Endometrial microvascular endothelial cells (primary cell): ENCODE results near the gene PPOX. TPM values are rescaled to one million over a fixed set of nuclear protein-coding genes. Genes with fewer than 3 reads are reported as not detected.

Experiments used
- in situ Hi-C: cut with HindIII; loops from 2 replicates; pipeline ENCODE4 v1.10.0; 2017; ENCODE audit warnings: low sequenced_read_pairs, low pct_unique_long_range_greater_than_20kb; ENCODE audit errors: inconsistent ontology term
- total RNA-seq: library from RNA; depleted of rRNA; stranded (reverse); fragments of >200 nt; gene quantifications from one replicate; pipeline ENCODE4 v1.2.3, GENCODE V29; 2015; ENCODE audit errors: inconsistent ontology term

PPOX gene
- total RNA-seq, 1 donor from 2014 or later: 19.2 TPM

DNA sequence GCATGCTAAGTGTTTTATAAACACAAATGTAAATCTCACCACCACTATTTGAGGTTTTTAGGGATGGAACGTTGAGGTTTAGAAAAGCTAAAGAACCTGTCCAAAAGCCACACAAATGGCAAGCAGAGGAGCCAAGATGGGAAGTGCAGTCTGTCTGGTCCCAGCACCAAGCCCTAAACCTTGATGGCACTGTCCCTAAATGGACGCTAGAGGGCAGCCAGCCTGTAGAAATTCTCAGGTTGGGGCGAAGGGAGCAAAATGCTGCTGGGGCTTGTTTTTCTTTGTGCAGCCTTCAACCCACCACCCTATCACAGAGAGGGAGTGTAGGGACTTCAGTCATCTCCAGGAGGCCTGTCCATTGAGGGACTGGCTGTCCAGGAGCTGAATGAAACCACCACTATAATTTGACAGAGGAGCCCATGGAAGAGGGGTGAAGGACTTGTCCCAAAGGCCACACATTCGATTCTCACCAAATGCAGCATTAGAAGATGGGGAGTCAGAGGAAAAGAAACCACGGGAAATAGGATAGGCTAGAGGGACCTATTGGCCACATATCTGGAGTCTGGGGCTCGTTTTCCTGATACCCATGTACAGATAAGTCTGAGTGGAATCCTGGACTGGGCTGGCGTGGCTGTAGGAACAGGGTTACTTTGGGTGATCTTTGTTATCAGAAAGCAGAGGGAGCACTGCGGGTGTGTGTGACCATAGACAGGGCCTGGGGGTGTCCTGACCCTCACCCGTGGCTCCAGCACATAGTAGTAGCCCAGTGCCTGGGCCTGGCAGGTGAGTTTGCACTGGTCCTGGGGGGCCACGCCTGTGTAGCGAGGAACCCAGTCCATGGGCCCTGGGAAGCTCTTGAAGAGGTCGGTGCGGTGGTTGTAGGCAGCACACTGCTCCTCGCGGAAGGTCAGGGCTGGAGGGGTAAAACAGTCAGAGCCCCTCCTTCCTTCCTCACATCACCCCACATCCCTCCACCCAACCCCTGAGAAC, 26.5 kb downstream of the PPOX start:
- in situ Hi-C loops: no loop called here

DNA sequence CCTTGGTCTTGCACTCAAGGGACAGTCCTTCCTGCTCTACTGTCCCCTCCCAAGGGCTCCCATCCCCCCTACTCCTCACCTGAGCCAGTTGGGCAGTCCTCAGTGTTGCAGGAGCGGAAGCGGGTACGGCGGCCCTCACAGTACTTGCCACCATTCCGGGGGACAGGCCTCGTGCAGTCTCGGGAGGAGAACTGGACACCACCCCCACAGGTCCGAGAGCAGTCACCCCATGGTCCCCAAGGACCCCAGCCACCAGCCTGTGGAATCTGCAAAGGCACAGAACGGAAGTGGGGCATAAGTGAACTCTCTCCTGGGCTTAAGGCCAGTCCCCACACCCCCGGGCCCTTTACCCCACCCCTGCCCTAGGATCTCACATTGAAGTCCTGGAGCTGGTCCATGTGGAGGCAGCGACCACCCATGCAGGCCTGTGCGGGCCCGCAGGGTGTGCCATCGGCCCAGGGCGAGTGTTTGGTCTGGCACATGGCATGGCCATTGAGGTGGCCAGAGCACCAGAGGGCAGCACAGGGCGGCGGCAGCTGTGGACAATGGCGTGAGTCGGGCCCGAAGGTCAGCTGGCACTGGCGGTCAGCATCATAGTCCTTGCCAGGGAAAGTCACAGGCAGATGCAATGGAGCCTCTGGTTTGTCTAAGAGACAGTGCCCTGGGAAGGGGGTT, 27.5 kb downstream of the PPOX start:
- in situ Hi-C loops: no loop called here

DNA sequence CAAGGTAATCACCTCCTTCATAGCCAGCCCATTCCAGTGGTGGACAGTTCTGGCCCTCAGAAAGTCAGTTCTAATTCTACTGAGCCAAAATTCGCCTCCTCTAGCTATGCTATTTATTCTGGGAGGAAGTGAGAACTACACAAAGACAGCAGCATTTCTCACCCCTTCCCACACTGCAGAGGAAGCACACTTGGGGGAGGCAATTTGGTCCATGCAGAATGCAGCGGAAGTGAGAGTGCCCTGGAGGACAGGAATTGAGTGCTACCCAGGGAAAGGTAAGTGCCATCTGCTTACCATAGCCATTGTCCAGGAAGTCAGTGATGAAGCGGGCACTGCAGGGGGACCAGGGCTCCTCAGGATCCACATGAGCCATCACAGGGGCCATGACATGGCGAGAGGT, 28.9 kb downstream of the PPOX start:
- in situ Hi-C loops: no loop called here

DNA sequence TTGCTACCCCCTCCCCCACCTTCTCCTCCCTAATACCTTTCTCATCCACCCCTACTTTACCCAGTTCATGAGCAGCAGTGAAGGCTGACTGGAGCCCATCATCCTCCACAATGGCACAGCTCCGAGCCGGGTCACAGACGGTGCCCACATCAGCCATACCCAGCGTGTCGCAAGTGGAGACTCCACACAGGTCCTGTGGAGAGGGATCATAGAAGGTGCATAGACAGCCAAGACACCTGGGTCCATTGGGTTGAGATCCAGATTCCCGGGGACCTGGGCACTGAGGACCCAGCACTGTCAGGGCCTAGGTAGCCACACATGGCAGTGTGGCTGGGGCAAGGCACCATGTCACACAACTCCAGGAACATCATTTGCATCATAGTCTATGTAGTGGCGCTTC, 29.9 kb downstream of the PPOX start:
- in situ Hi-C loops: no loop called here

DNA sequence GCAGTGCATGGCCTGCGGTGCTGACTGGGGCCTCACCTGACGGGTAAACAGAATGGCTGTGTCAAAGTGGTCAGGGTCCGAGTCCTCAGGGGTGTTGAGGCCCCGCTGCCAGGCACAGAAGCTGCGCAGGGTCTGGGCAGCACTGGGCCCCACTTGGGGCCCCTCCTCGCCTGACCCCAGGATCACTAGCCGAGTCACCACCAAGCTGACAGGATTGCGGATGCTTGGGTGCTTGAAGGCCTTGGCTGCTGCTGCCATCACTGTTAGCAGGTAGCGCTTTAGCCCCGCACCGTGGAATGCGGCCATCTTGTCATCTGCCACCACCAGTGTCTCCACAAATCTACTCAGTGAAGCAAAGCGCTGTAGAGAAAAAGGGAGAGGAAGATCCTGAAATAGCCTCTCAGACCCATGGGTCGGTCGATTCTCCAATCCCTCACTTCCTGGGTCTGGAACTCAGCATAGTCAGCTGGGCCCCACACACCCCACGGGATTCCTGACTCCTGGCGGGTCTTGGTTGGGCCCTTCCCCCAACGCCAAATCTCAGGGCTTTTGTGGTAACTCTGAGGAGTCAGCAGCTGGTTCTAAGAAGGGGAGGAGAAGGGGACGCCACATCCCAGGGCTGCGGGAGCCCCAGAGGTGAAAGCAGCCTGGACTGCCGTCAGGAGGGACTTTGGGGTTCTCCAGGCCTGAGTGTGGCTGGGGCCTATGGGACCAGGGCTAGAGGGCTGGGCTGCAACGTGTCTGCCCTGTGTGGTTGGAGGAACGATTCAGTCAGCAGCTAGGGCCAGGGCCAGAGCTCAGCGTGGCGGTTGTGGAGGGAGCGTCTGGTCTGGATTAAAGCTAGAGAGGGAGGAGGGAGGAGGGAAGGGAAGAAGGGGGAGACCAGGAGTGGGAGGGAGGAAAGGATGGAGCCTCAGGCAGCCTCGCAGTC, 30.6 kb downstream of the PPOX start:
- in situ Hi-C loops: no loop called here

DNA sequence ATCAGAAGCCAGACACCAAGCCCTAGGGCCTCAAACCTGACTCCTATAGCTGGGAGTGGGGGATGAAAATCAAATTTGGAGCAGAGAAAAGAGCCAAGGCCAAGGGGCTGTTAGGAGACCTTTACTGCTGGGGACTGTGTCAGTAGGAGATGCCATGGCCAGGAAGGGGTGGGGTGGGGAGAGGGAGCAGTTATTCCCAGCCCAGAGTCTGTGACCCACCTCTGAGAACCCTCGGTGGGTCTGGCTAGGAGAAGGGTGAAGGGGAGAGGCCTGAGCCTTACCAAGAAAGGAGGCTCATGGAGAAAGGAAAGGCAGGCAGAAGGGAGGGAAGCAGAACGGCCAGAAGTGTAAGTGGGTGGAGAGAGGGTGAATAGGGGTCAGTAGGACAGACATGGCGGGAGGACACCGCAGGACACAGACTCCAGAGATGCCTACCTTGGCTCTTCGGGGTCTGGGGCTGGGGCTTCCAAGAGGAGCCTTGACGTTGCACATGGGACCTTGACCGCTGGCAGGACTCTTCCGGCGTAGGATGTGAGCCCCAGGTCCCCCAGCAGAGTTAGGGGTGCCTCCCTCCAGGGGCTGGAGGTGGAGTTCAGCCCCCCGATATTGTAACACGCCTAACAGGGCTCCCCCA, 31.5 kb downstream of the PPOX start:
- in situ Hi-C loops: no loop called here

DNA sequence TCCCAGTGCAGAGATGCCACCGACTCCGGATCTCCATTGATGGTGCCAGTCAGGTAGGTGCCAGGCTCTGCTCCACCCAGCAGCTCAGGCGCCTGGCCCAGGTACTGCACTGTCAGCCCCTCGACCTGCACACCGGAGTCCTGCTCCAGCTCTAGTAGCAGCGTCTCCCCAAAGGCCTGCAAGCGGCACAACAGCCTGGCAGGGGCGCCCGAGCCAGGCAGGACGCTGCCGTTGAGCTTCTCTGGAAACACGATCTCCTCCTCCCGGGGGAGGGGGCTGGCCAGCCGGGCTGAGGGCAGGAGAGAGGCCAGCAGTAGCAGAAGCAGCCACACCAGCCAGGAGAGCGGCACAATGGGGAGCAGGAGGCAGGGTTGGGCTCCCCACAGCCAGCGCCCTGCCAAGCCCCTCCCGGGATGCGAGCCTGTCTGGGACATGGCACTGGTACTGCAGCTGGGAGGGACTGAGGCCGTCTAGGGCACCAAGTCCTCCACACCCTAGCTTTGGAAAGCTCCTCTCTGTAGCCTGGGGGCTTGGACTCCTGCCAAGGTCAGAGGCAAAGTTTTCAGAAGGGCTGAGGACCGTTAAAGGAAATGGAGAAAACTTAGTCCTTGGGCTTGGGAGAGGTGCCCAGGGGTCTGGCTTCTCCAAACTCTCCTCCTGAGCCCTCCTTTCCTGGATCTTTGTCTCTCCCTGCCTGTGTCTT, 32.1 kb downstream of the PPOX start:
- in situ Hi-C loops: no loop called here

DNA sequence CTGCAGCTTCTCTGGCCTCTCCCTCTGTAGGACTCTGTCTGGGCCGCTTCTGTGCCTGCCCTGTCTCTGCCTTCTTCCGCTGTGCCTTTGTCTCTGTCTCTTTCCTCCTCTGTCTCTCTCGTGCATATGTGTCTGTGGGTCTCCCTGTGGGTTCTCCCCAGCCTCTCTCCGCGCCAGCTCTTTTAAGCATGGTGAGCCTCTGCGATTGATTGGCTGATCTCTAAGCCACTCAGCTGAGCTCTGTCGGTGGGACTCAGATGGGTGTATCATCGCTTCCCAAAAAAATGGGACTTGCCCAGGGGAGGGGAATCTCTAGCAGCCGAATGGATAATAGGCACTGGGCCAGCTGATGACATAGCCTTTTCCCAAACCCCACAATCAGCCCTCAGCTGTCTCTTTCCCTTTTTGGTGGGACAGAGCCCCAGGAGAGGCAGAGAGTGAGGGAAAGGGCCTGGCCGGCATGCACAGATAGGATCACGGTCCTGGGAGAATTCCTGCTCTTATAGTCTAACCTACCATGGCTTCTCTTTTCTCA, 32.7 kb downstream of the PPOX start, which contains the start of gene ADAMTS4:
Gene ADAMTS4 (minus strand): TSS at position 158 of the 535 bp plus-strand sequence. CDS start 427 bp downstream, outside the sequence.
- in situ Hi-C loops: no loop called here

DNA sequence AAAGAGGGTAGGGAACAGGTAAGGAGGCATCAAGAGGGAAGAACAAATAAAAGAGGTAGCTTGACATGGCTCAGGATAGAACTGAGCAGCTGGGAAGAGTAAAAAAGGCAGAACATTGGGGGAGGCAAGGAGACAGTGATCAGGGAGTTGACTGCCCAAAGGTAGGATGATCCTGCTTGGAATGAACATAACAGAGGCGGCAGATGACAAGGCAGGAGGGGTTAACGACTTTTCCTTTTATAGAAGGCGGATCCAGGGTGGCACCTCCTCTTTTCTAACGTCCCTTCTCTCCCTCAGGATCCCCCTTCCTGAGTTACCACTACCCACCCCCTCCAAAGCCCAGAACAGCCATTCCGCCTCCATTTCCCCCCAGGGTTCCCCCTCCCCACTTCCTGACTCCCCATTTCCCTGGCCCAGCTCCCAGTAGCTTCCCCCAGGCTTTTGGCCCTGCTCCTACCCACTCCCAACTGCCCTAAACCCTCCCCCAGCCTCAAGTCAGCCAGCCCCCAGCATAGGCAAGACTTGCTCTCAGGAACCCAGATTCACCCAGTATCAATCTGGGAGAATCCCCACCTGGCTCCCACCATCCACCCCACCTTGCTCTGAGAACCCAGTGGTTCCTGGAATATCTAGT, 33.4 kb downstream of the PPOX start:
- in situ Hi-C loops: loop anchor here (25.0 kb wide), 1 partner anchor 163 kb away; the partner anchor contains the start of gene CFAP126

DNA sequence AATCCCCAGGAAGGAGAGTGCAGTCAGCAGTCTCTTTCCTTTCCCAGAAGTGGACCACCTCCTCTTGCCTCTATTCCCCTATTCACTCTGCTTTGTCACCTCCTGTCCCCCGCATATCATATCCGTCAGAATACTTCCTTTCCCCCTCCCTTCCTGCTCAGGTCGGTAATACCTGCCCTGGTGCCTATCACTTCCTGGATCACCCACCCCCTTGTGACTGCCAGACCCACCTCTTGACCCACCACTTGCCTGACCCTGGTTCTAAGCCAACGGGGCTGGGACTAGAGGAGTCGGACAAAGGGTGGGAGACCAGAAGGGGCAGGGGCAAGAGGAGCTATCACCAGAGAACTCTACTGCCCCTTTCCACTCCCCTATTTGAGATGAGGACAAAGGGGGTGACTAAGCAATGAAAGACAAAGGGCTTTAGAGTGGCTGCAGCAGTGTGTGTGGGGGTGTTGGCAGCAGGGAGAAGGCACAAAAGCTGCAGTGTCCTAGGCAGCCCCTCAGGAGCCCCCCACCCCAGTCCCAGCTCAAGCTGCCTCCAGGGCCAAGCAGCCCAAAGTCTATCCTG, 34.3 kb downstream of the PPOX start:
- in situ Hi-C loops: loop anchor here (25.0 kb wide), 1 partner anchor 162 kb away; the partner anchor contains the start of gene CFAP126

DNA sequence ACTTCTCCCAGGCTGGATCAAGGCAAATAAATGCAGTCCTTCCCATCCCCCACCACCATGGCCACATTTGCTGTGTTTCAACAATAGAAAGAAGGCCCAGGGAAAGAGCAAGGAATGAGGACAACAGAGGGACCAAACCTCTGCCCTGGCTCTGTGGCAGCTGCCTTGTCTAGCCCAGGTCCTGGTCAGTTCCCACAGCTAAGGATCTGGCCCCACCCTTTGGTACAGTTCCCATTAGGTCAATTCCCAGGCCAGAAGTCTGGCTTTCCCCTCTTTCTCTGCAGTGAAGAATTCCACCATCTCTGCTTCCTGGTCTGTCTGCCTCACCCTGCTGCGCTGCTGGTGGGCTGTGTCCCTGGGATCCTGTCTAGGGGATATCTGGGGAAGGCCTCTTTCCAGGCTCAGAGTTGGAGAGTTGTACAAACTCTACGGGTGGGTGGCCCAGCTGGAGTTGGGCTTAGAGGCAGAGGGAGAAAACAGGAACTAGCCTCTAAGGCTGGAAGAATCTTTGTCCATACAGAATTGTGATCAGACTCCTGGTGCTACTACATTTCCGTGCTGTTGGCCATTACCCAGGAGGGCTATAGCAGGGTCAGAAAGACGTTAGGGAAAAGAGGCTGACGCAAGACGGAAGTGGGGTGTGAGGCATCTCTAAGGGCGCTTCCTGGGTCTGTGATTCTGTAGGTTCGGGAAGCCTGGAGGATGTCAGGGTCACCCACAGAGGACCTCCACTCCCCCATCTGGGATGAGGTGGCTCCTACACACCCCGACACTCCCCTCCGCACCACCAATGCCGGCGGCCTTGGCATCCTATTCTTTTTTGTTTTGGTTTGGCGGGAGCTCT, 35.0 kb downstream of the PPOX start:
- in situ Hi-C loops: loop anchor here (25.0 kb wide), 1 partner anchor 161 kb away; the partner anchor contains the start of gene CFAP126

DNA sequence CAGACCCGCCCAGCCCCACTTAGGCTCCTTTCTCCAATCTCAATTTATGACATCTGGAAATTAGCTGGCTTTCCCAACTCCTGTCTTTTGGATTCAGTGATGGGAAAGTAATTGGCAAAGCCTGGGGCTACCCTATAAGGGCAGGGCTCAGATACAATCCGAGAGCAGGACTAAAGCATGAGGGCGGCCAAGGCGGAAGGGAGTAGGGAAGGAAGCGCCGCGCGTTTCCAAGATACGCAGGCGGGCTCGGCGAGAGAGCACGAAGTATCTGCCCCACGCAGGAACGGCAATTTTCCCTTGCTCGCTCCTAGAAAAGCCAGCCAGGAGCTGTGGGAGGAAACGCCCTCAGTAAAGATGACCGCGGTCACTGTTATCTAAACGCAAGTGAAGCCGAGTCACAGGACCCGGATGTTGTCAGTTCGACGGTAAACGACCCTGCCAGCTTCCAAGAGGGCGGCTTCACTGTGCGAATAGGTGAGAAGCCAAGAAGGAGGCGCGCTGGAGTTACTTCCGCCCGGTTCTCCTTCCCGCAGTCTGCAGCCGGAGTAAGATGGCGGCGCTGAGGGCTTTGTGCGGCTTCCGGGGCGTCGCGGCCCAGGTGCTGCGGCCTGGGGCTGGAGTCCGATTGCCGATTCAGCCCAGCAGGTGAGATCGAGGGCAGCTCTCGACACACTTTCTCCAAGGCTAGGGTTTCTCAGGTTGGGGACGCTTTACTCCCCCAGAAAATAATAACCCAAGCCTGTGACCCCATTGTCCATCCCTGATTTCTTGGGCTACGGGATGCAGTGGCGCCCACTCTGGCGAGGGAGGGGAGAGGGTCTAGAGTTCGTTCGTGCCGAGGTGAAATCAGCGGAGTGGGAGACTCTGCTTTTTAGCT, 35.8 kb downstream of the PPOX start, which contains the start of gene NDUFS2:
Gene NDUFS2 (plus strand): TSS at position 532 of the 877 bp plus-strand sequence. CDS start 19 bp downstream, at position 551.
- in situ Hi-C loops: loop anchor here (25.0 kb wide), 1 partner anchor 160 kb away; the partner anchor contains the start of gene CFAP126

DNA sequence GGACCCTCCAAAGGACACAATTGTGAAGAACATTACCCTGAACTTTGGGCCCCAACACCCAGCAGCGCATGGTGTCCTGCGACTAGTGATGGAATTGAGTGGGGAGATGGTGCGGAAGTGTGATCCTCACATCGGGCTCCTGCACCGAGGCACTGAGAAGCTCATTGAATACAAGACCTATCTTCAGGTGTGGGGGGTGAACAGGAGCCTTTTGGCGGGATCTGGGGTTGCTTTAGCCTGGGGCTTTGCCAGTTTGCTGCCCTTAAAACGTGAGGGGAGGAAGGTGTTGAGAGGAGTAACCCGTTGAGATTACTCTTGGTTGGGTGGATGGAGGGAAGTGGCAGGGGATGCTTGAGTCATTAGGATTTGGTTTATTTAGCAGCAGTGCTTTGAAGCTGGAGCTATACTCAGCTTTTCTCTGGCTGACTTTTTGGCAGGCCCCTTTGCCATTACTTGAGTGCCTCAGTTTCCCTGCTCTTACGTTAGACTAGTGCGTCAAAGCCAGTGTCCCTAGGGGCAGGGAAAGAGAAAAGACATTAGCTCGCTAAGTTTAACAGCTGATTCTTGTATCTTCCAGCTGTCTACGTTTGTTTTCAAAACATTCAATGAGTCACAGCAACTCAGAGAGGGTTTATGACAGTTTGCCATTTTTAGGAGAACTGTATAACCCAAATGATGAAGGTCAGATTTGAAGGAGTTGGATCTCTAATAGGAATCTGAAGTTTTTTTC, 40.4 kb downstream of the PPOX start:
- in situ Hi-C loops: loop anchor here (25.0 kb wide), 1 partner anchor 156 kb away; the partner anchor contains the start of gene CFAP126

DNA sequence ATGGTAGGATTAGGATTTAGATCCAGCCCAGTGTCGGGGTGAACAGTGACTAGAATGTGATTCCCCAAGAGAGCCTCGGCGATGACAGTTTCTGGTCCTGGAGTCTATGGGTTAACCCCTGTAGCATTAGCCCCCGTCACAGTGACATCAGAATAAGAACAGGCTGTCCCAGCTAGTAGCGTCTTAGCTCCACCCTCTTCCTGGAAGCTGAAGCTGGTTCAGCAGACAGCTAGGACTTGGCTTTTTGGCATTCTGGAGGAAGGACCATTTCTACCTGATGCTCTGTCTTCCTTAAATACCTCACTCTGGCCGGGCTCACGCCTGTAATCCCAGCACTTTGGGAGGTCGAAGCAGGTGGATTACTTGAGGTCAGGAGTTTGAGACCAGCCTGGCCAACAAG, 40.9 kb downstream of the PPOX start:
- in situ Hi-C loops: loop anchor here (25.0 kb wide), 1 partner anchor 155 kb away; the partner anchor contains the start of gene CFAP126
